Measurements from ENCODE around the gene JUP. TPM values are rescaled to one million over a fixed set of nuclear protein-coding genes. Genes with fewer than 3 reads are reported as not detected.
A peak's percentile ranks its signal among the peaks of the same experiment; 100 is the strongest.

The JUP gene
- total RNA-seq, 2 donors from 2014 or later = 67.9 to 85.4 TPM

- peak; percentile 38 to 71 (median 64) for DNase-seq
- H3K9me3 ChIP-seq = no peaks in the 10 kb centered on the region
- intact Hi-C loops (cut with DNase I) = no loop called here
- ATAC-seq = no peak
- peaks cover 56% of the 10 kb centered on the region for H3K4me1 ChIP-seq
- H3K4me3 ChIP-seq = no peak overlapping the region
- H3K27ac ChIP-seq = peak overlapping the region; percentile 31 to 97 (median 95)
- peak in 1 of 3 donors; percentile 26 for TF ChIP-seq POLR2A (IDR thresholded peaks at IDR 0.05)
- no peak for TF ChIP-seq CTCF (IDR thresholded peaks at IDR 0.05)
- WGBS, 2 donors = 21 to 55% methylated on average over 3 to 6 of the region's 6 CpGs
- no peaks in the 10 kb centered on the region for H3K36me3 ChIP-seq (replicated peaks in 1 of 2; ENCODE audit: insufficient read depth in 1 of 2, low read depth in 2 of 2)
- H3K27me3 ChIP-seq = no peaks in the 10 kb centered on the region
These were observed 2.2 kb downstream of the JUP start for GRCh38 chr17:41784207-41784744.

- ATAC-seq = no peak
- no peaks in the 10 kb centered on the region for H3K9me3 ChIP-seq
These were observed 4.4 kb downstream of the JUP start for GRCh38 chr17:41782142-41782541.

GRCh38 chr17:41781404-41782110 is 5.0 kb downstream of the JUP start:
- DNase-seq (no peak), ATAC-seq (no peak)
- Histone ChIP-seq H3K27ac (peak overlapping the region in 3 of 4 donors; percentile 29 to 97 (median 95)), H3K4me1 (peaks cover 72% of the 10 kb centered on the region), H3K27me3 (no peaks in the 10 kb centered on the region), H3K9me3 (no peaks in the 10 kb centered on the region), H3K36me3 (replicated peaks in 1 of 2; ENCODE audit: insufficient read depth in 1 of 2, low read depth in 2 of 2) (no peaks in the 10 kb centered on the region), H3K4me3 (no peak overlapping the region)
- TF ChIP-seq CTCF (IDR thresholded peaks at IDR 0.05) = no peak
- TF ChIP-seq POLR2A (IDR thresholded peaks at IDR 0.05) = no peak
- 77 to 79% methylated on average over 13 of the region's 13 CpGs for WGBS, 2 donors
- intact Hi-C loops (cut with DNase I) = no loop called here

More at GRCh38 chr17:41782142-41782541, 4.4 kb downstream of the JUP start:
- no peak overlapping the region for H3K4me3 ChIP-seq
- peaks cover 69% of the 10 kb centered on the region for H3K4me1 ChIP-seq
- intact Hi-C loops (cut with DNase I) = no loop called here
- DNase-seq = peak in 3 of 4 donors; percentile 34 to 48 (median 39)
- peak overlapping the region in 3 of 4 donors; percentile 29 to 97 (median 95) for H3K27ac ChIP-seq
- TF ChIP-seq POLR2A (IDR thresholded peaks at IDR 0.05) (no peak), CTCF (IDR thresholded peaks at IDR 0.05) (peak in 1 of 7 experiments; percentile 5)
- H3K36me3 ChIP-seq (replicated peaks in 1 of 2; ENCODE audit: insufficient read depth in 1 of 2, low read depth in 2 of 2) = no peaks in the 10 kb centered on the region
- no peaks in the 10 kb centered on the region for H3K27me3 ChIP-seq
- WGBS, 2 donors = 40 to 42% methylated on average over 4 of the region's 4 CpGs

GRCh38 chr17:41779954-41780353 is 6.6 kb downstream of the JUP start:
- ATAC-seq = no peak
- Histone ChIP-seq H3K4me3 (no peak overlapping the region), H3K27ac (peak overlapping the region in 1 of 4 donors; percentile 9), H3K36me3 (replicated peaks in 1 of 2; ENCODE audit: insufficient read depth in 1 of 2, low read depth in 2 of 2) (no peaks in the 10 kb centered on the region), H3K4me1 (peaks cover 76% of the 10 kb centered on the region), H3K9me3 (no peaks in the 10 kb centered on the region), H3K27me3 (no peaks in the 10 kb centered on the region)
- 92% methylated on average over 1 of the region's 1 CpG; no CpG with 5 or more reads in 1 of the 2 donors for WGBS, 2 donors
- intact Hi-C loops (cut with DNase I) = no loop called here
- DNase-seq = no peak
- TF ChIP-seq POLR2A (IDR thresholded peaks at IDR 0.05) = no peak
- no peak for TF ChIP-seq CTCF (IDR thresholded peaks at IDR 0.05)

Data from body of pancreas (tissue), 4 donors.